Neural crest cell (in vitro differentiated cells): ENCODE measurements around the gene TNNI3K. TPM values are rescaled to one million over a fixed set of nuclear protein-coding genes. Genes with fewer than 3 reads are reported as not detected.

ENCODE experiments used
- DNase-seq: peaks from one replicate; pipeline ENCODE4 v3.0.0; 2021; ENCODE audit warnings: low read depth, mixed read lengths, low spot score
- H3K27ac Mint-ChIP-seq: one replicate; pipeline ENCODE4 v1.8.0; 2021; ENCODE audit warnings: mild to moderate bottlenecking, mixed read lengths; ENCODE audit not compliant: unreplicated experiment
- H3K27me3 Mint-ChIP-seq: 2 replicates; pipeline ENCODE4 v1.8.0; 2021; ENCODE audit warnings: low read depth, mild to moderate bottlenecking, mixed read lengths
- H3K36me3 Mint-ChIP-seq: 2 replicates; pipeline ENCODE4 v1.8.0; 2021; ENCODE audit warnings: low read depth, mild to moderate bottlenecking, mixed read lengths
- H3K4me1 Mint-ChIP-seq: 2 replicates; pipeline ENCODE4 v1.8.0; 2021; ENCODE audit warnings: mixed read lengths
- H3K4me3 Mint-ChIP-seq: one replicate; pipeline ENCODE4 v1.8.0; 2021; ENCODE audit warnings: mild to moderate bottlenecking, mixed read lengths
- H3K9me3 Mint-ChIP-seq: 2 replicates; pipeline ENCODE4 v1.8.0; 2021; ENCODE audit warnings: mixed read lengths
- total RNA-seq: library from RNA; stranded (reverse); gene quantifications from 2 replicates; pipeline ENCODE4 v1.2.1, GENCODE V29; 2021
- TF ChIP-seq, protein P1 (sequence below): fragments of 200-600 bp; sonication (generic); conservative IDR thresholded peaks from 2 replicates; pipeline ENCODE4 v1.5.0; 2021; ENCODE audit warnings: antibody characterized with exemption, mild to moderate bottlenecking

Gene TNNI3K
- total RNA-seq, 1 donor from 2014 or later = 1.4 TPM

GRCh38 chr1:74266001-74266400 is 30.8 kb downstream of the TNNI3K start:
- Mint-ChIP-seq H3K36me3 (no peaks in the 10 kb centered on the region), H3K4me3 (no peak overlapping the region), H3K27me3 (no peaks in the 10 kb centered on the region), H3K9me3 (no peaks in the 10 kb centered on the region), H3K4me1 (peaks cover 13% of the 10 kb centered on the region), H3K27ac (no peak overlapping the region)
- TF ChIP-seq, protein P1, sequence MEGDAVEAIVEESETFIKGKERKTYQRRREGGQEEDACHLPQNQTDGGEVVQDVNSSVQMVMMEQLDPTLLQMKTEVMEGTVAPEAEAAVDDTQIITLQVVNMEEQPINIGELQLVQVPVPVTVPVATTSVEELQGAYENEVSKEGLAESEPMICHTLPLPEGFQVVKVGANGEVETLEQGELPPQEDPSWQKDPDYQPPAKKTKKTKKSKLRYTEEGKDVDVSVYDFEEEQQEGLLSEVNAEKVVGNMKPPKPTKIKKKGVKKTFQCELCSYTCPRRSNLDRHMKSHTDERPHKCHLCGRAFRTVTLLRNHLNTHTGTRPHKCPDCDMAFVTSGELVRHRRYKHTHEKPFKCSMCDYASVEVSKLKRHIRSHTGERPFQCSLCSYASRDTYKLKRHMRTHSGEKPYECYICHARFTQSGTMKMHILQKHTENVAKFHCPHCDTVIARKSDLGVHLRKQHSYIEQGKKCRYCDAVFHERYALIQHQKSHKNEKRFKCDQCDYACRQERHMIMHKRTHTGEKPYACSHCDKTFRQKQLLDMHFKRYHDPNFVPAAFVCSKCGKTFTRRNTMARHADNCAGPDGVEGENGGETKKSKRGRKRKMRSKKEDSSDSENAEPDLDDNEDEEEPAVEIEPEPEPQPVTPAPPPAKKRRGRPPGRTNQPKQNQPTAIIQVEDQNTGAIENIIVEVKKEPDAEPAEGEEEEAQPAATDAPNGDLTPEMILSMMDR = no peak
- no peak for DNase-seq

GRCh38 chr1:74271503-74271902 is 36.3 kb downstream of the TNNI3K start:
- TF ChIP-seq, protein P1 = peak; percentile 24
- no peak overlapping the region for H3K27ac Mint-ChIP-seq
- no peaks in the 10 kb centered on the region for H3K36me3 Mint-ChIP-seq
- no peak for DNase-seq
- H3K9me3 Mint-ChIP-seq = peaks cover 4% of the 10 kb centered on the region
- H3K27me3 Mint-ChIP-seq = no peaks in the 10 kb centered on the region
- no peak overlapping the region for H3K4me3 Mint-ChIP-seq
- H3K4me1 Mint-ChIP-seq = peaks cover 3% of the 10 kb centered on the region

- Mint-ChIP-seq H3K27ac (no peak overlapping the region), H3K27me3 (no peaks in the 10 kb centered on the region), H3K9me3 (peaks cover under 1% of the 10 kb centered on the region), H3K4me1 (peaks cover 4% of the 10 kb centered on the region), H3K4me3 (no peak overlapping the region), H3K36me3 (no peaks in the 10 kb centered on the region)
- no peak for DNase-seq
- TF ChIP-seq, protein P1 = no peak
Measured at GRCh38 chr1:74280642-74281396, 45.6 kb downstream of the TNNI3K start.

GRCh38 chr1:74286414-74286813 is 51.2 kb downstream of the TNNI3K start:
- Mint-ChIP-seq H3K27me3 (no peaks in the 10 kb centered on the region), H3K4me3 (no peak overlapping the region), H3K27ac (no peak overlapping the region), H3K4me1 (no peaks in the 10 kb centered on the region), H3K36me3 (no peaks in the 10 kb centered on the region), H3K9me3 (peaks cover 8% of the 10 kb centered on the region)
- no peak for DNase-seq
- TF ChIP-seq, protein P1 = no peak

DNA sequence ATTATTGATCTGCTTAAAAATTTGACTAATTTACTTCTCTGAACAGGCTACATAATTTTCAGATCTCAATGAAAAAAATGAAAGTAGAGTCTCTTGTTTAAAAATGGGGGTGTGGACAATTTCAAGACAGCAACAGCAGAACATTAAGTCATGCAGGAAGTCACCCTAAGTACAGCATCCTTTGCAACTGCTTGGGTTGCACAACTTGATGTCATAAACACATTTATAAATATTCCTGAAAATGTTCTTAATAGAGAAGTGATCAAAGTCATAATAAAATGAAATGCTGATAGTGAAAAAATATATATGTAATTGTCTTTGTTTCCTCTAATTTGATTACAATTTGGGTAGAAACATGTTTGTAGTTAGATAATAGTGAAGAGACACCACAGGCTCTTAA is 79.3 kb downstream of the TNNI3K start:
- H3K9me3 Mint-ChIP-seq = peaks cover 13% of the 10 kb centered on the region
- H3K36me3 Mint-ChIP-seq = peaks cover 3% of the 10 kb centered on the region
- DNase-seq = no peak
- no peak overlapping the region for H3K4me3 Mint-ChIP-seq
- TF ChIP-seq, protein P1 = no peak
- peaks cover 9% of the 10 kb centered on the region for H3K4me1 Mint-ChIP-seq
- H3K27ac Mint-ChIP-seq = no peak overlapping the region
- no peaks in the 10 kb centered on the region for H3K27me3 Mint-ChIP-seq
